GM21723 (cell line): ENCODE data around the gene TWNK.
"Not testable (repeated sequence)": the region's sequence is repeated elsewhere in the genome, so short reads cannot be mapped to it uniquely, and the experiment has no call there.

Experiments used
- ATAC-seq: cut with Tn5 transposase; IDR thresholded peaks from one replicate; pipeline ENCODE4 v1.9.1; 2021; ENCODE audit warnings: mild to moderate bottlenecking, moderate library complexity; ENCODE audit not compliant: unreplicated experiment

The TWNK gene

DNA sequence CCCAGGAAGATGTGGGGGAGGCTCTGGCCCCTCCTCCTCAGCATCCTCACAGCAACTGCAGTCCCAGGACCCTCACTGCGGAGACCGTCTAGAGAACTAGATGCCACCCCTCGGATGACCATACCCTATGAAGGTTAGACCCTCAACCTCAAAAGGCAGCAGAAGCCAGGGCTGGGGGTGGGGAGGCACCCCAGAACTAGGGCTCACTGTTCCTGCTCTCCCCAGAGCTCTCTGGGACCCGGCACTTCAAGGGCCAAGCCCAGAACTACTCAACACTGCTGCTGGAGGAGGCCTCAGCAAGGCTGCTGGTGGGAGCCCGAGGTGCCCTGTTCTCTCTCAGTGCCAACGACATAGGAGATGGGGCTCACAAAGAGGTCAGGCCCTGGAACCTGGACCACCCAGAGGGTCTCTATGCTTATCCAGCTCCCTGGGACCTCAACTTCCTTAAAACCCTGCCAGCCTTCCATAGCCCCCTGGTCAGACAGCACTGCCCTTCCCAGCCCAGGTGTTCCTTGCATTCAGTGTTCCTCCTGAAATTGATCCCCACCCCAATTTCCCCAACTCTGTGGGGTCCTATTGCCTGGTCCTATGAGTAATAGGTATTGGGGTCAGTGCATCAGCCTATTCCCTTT lies 14.3 kb upstream of the TWNK start:
- ATAC-seq = no peak

DNA sequence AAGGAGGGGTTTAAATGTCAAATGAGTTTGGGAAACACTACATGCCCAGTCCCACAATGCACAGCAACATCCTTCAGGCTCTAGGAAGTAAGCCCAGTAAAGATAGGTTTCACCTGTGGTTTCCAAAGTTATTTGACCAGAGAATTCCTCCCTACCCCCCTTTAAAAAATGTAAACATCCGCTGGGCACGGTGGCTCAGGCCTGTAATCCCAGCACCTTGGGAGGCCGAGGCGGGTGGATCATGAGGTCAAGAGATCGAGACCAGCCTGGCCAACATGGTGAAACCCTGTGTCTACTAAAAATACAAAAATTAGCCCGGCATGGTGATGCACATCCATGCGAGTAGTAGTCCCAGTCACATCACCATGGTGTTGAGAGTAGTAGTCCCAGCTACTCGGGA lies 11.9 kb upstream of the TWNK start:
- not testable (repeated sequence) for ATAC-seq

- ATAC-seq = no peak
Observed at GRCh38 chr10:100976906-100977305, 10.4 kb upstream of the TWNK start.

DNA sequence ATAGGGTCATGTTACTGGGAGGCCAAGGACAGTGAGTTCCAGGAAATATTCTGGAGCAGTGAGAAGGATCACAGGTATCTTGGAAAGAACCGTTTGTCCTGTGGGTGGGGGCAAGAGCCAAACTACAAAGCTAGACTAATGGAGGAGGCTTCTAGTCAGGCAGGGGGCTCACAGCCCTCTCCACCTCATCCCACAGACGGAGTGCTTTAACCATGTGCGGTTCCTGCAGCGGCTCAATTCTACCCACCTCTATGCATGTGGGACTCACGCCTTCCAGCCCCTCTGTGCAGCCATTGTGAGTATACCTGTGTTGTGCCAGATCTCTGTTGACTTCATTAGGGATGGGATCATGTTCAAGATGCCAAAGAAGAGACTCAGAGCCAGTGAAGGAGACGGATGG lies 9.9 kb upstream of the TWNK start:
- ATAC-seq = no peak

GRCh38 chr10:100978121-100978900 lies 9.0 kb upstream of the TWNK start:
- no peak for ATAC-seq

GRCh38 chr10:100978901-100979195 lies 8.5 kb upstream of the TWNK start:
- no peak for ATAC-seq

DNA sequence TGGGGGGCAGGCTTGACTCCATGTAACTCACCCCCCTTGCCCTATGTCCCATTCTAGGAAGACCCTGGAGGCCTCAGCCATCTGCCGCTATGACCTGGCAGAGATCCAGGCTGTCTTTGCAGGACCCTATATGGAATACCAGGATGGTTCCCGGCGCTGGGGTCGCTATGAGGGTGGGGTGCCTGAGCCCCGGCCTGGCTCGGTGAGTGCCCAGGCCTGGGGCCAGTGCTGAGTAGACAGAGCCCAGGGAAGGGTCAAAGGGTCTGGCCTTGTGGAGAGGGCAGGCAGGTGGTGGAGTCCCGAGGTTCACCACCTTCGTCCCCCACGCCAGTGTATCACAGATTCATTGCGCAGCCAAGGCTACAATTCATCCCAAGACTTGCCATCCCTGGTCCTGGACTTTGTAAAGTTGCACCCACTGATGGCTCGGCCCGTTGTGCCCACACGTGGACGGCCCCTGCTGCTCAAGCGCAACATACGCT lies 7.5 kb upstream of the TWNK start:
- ATAC-seq = no peak

DNA sequence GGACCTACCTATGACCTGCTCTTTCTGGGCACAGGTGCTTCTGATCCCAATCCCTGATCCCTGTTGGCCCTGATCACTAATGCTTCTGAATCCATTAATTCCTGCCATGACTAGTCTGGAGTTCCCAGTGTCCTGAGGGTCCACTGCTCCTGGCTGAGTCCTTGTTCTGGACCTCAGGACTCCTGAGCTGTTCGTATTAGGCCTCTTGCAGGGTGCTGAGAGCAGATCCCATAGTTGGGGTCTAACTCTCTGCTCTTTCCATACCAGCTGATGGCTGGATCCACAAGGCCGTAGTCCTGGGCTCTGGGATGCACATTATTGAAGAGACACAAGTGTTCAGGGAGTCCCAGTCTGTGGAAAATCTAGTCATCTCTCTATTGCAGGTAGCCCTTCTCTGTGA lies 7.0 kb upstream of the TWNK start:
- no peak for ATAC-seq

GRCh38 chr10:100980711-100981110 lies 6.6 kb upstream of the TWNK start:
- ATAC-seq = no peak

- ATAC-seq = no peak
Observed at GRCh38 chr10:100981178-100981772, 6.1 kb upstream of the TWNK start.

DNA sequence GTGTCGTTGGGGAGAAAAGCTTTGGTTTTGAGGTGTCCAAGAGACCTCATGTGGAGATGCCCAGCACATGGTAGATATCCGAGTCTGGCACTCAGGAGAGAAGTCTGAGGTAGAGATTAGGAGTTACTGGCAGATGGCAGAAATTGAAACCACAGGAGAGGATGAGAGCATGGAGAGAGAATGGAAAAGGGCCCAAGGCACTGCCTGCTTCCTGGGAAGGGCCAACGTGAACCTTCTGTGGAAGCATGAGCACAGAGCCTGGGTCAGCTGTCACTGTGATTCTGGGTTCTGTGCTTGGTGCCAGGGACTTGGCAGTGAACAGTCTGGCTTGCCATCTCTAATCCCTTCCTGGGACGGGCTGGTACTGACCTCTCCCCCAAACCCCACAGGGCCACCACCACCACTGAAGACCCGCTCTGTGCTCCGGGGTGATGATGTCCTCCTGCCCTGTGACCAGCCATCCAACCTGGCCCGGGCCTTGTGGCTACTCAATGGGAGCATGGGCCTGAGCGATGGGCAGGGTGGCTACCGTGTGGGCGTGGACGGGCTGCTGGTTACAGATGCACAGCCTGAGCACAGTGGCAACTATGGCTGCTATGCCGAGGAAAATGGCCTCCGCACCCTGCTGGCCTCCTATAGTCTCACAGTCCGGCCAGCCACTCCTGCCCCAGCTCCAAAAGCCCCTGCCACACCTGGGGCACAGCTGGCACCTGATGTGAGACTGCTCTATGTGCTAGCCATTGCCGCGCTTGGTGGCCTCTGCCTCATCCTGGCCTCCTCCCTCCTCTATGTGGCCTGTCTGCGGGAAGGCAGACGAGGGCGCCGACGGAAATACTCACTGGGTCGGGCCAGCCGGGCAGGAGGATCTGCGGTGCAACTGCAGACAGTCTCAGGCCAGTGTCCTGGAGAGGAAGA lies 4.2 kb upstream of the TWNK start:
- no peak for ATAC-seq

DNA sequence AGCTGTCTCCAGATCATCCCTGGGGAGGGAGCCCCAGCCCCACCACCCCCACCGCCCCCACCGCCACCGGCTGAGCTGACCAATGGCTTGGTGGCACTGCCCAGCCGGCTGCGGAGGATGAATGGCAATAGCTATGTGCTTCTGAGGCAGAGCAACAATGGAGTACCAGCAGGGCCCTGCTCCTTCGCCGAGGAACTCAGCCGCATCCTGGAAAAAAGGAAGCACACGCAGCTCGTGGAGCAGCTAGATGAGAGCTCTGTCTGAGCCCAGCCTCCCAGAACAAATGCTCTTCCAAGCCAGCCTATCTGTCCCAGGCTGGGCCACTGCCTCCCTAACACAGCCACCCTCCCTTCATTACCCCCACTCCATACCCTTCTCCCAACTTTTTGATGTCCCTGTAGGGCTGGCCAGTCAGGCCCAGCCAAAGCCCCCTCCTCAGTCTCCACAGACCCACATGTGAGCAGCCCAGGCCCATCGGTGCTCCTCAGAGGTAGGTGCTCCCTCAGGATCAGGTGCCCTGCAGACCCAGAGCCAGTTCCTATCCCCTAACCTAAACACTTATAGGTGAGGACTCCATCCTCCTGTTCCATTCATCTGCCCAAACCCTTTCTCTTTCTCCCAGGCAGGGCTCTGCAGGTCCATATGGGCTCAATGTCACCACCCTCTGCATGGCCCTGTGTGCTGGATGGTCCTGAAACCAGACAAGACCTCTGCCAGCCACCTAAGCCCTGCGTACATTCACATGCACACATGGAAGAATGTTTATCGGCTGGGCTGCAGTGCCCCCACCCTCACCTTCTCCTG lies 3.3 kb upstream of the TWNK start:
- no peak for ATAC-seq

DNA sequence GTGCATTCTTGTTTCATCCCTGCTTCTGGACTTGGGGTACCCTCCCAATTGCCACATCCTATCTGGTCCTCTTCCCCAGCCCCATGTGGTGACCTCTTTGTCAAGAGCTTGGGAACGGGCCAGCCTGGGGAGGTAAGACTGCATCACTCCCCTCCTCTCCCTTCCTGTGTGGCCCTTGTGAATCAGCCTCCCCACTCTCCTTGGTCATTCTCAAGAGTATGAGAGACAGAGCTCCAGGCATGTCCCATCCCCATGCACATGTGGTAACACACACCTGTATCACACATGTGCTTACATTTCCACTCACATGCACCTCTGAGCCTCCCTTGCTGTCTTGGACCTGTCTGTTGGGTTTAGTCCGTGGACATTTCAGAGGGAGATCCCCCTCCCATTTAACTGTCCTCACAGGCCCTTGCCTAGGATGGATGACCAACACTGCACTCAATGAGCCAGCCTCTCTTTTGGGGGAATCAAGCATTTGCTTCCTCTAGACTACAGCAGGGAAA lies 2.6 kb upstream of the TWNK start:
- no peak for ATAC-seq

- ATAC-seq = no peak
Observed at GRCh38 chr10:100985336-100985735, 2.0 kb upstream of the TWNK start.

- no peak for ATAC-seq
Observed at GRCh38 chr10:100986623-100986951, 756 bp upstream of the TWNK start.

- ATAC-seq = no peak
Observed at GRCh38 chr10:100987685-100988049, 324 bp downstream of the TWNK start.

DNA sequence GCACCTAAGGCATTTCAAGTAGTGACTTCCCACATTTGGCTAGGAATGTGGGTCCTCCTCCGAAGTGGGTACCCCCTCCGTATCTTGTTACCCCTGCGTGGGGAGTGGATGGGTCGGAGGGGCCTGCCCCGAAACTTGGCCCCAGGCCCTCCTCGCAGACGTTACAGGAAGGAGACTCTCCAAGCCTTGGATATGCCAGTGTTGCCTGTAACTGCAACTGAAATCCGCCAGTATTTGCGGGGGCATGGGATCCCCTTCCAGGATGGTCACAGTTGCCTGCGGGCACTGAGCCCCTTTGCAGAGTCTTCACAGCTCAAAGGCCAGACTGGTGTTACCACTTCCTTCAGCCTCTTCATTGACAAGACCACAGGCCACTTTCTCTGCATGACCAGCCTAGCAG lies 823 bp downstream of the TWNK start:
- no peak for ATAC-seq

- no peak for ATAC-seq
Observed at GRCh38 chr10:100989088-100989487, 1.7 kb downstream of the TWNK start.

DNA sequence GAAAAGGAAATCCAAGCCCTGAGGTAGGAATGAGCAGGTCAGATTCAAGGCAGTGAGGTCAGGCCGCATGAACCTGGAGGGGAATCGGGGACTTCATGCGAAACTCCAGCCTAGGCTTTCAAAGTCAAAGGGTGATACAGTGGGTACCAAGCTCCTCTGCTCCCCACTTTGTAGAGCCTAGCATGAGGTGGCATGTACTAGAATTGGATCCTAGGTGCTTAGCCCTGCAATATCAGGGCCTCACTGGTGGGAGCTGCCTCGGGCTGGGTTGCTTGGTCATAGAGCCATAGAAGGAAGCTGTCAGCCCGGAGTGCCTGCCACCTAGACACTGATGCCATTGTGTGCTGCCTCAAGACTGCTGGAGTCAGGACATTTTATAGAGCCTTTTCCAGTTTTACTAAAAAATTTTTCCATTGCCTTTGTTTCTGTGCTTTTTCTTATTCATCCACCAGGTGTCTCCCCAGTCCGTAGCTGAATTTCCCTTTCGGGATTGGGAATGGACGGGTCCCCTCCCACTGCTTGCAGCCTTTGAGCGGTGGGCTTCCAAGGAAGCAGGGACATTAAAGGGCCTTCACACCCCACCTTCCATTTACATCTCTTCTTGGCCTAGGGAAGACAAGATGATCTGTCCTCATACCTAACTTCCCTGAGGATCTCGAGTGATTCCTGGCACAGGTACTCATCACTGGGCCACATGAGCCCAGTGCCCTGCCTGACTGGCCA lies 6.8 kb downstream of the TWNK start:
- ATAC-seq = no peak

DNA sequence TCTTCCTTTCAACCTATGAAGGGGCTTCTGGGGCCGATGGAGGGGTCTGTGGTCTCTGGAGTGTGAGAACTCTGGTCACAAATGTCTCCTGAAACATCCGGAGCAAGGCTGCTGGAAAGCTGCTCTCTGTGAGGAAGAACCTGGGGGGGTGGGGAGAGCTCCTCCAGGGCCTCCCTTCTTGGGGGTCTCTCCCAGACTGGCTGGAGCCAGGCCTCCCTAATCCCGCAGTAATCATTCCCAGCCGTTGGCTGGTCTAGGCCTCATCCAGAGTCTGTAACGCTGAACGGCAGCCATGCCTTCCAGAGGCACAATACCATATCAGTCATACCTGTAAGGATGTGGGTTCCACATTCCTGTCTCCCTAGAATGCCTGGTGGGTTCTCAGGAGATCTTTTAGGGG lies 7.8 kb downstream of the TWNK start:
- ATAC-seq = no peak
